DOHH2 (cell line): ENCODE measurements around the gene SLC12A4.

Experiments
- H3F3A ChIP-seq: fragments of 200-600 bp; sonication (generic), shearing (Covaris generic); 2 replicates; pipeline ENCODE4 v1.6.0; 2016; ENCODE audit warnings: antibody characterized with exemption, mild to moderate bottlenecking; ENCODE audit not compliant: control insufficient read depth, insufficient read depth
- H3K27ac ChIP-seq: fragments of 200-600 bp; sonication (generic); 2 replicates; pipeline ENCODE4 v1.5.1; 2014; ENCODE audit warnings: low read depth, mild to moderate bottlenecking, low read length, moderate library complexity
- H3K27me3 ChIP-seq: fragments of 200-600 bp; sonication (generic); 2 replicates; pipeline ENCODE4 v1.6.1; 2014; ENCODE audit warnings: mild to moderate bottlenecking, low read length, mixed read lengths; ENCODE audit not compliant: control insufficient read depth
- H3K36me3 ChIP-seq: fragments of 200-600 bp; sonication (generic); 2 replicates; pipeline ENCODE4 v1.6.1; 2014; ENCODE audit warnings: mild to moderate bottlenecking, low read length, moderate library complexity, mixed read lengths; ENCODE audit not compliant: control insufficient read depth
- H3K4me1 ChIP-seq: fragments of 200-600 bp; sonication (generic); 2 replicates; pipeline ENCODE4 v1.6.1; 2014; ENCODE audit warnings: mild to moderate bottlenecking, low read length, mixed read lengths; ENCODE audit not compliant: control insufficient read depth
- H3K4me2 ChIP-seq: fragments of 200-600 bp; sonication (generic); 2 replicates; pipeline ENCODE4 v1.6.0; 2014; ENCODE audit warnings: mild to moderate bottlenecking, low read length, moderate library complexity
- H3K4me3 ChIP-seq: fragments of 200-600 bp; sonication (generic); 2 replicates; pipeline ENCODE4 v1.5.1; 2014; ENCODE audit warnings: mild to moderate bottlenecking, low read length, mixed read lengths
- H3K79me2 ChIP-seq: fragments of 200-600 bp; sonication (generic); 2 replicates; pipeline ENCODE4 v1.6.1; 2014; ENCODE audit warnings: mild to moderate bottlenecking, low read length, mixed read lengths; ENCODE audit not compliant: control insufficient read depth
- H3K9me2 ChIP-seq: fragments of 200-600 bp; sonication (generic); replicated peaks from 2 replicates; pipeline ENCODE4 v1.6.1; 2014; ENCODE audit warnings: mild to moderate bottlenecking, low read length, mixed read lengths; ENCODE audit not compliant: control insufficient read depth
- H3K9me3 ChIP-seq: fragments of 200-600 bp; sonication (generic); 2 replicates; pipeline ENCODE4 v1.6.1; 2014; ENCODE audit warnings: antibody characterized with exemption, low read length, mixed read lengths; ENCODE audit not compliant: control insufficient read depth, insufficient read depth
- H4K20me1 ChIP-seq: fragments of 200-600 bp; sonication (generic); 2 replicates; pipeline ENCODE4 v1.6.0; 2014; ENCODE audit warnings: low read depth, mild to moderate bottlenecking, antibody characterized with exemption, low read length, moderate library complexity; ENCODE audit not compliant: control insufficient read depth, insufficient read depth
- EZH2phosphoT487 ChIP-seq: fragments of 200-600 bp; sonication (generic); IDR thresholded peaks from 2 replicates; pipeline ENCODE4 v1.6.1; 2017; ENCODE audit warnings: borderline replicate concordance, mild to moderate bottlenecking, antibody characterized with exemption, low read length, moderate library complexity, mixed read lengths
- TF ChIP-seq, protein P1 (sequence below): fragments of 200-600 bp; sonication (generic); IDR thresholded peaks from one replicate; pipeline ENCODE4 v1.5.1; 2014; ENCODE audit warnings: antibody characterized with exemption, mild to moderate bottlenecking, low read depth, low read length; ENCODE audit not compliant: poor library complexity, severe bottlenecking

The SLC12A4 gene

GRCh38 chr16:67897231-67897630, 71.2 kb downstream of the SLC12A4 start:
- Histone ChIP-seq H3K79me2 (peaks cover 64% of the 10 kb centered on the region), H3K4me1 (peaks cover 15% of the 10 kb centered on the region), H4K20me1 (no peaks in the 10 kb centered on the region)

GRCh38 chr16:67893743-67894399, 74.6 kb downstream of the SLC12A4 start:
- H3K27ac ChIP-seq: no peak overlapping the region

More at GRCh38 chr16:67897231-67897630, 71.2 kb downstream of the SLC12A4 start:
- no peak overlapping the region for H3K4me2 ChIP-seq
- no peak overlapping the region for H3K27ac ChIP-seq
- H3K4me3 ChIP-seq: no peak overlapping the region
- no peaks in the 10 kb centered on the region for H3K9me2 ChIP-seq
- H3K27me3 ChIP-seq: no peaks in the 10 kb centered on the region
- no peaks in the 10 kb centered on the region; the same call in 1 of the 2 replicates for H3K36me3 ChIP-seq
- H3K9me3 ChIP-seq: no peaks in the 10 kb centered on the region
- TF ChIP-seq, protein P1, sequence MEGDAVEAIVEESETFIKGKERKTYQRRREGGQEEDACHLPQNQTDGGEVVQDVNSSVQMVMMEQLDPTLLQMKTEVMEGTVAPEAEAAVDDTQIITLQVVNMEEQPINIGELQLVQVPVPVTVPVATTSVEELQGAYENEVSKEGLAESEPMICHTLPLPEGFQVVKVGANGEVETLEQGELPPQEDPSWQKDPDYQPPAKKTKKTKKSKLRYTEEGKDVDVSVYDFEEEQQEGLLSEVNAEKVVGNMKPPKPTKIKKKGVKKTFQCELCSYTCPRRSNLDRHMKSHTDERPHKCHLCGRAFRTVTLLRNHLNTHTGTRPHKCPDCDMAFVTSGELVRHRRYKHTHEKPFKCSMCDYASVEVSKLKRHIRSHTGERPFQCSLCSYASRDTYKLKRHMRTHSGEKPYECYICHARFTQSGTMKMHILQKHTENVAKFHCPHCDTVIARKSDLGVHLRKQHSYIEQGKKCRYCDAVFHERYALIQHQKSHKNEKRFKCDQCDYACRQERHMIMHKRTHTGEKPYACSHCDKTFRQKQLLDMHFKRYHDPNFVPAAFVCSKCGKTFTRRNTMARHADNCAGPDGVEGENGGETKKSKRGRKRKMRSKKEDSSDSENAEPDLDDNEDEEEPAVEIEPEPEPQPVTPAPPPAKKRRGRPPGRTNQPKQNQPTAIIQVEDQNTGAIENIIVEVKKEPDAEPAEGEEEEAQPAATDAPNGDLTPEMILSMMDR: no peak
- no peak for TF ChIP-seq EZH2phosphoT487
- no peaks in the 10 kb centered on the region for H3F3A ChIP-seq

More at GRCh38 chr16:67893743-67894399, 74.6 kb downstream of the SLC12A4 start:
- Histone ChIP-seq H3F3A (no peaks in the 10 kb centered on the region), H3K4me2 (peak overlapping the region; percentile 94), H3K4me1 (peaks cover 18% of the 10 kb centered on the region), H4K20me1 (no peaks in the 10 kb centered on the region), H3K9me3 (no peaks in the 10 kb centered on the region), H3K79me2 (peaks cover 51% of the 10 kb centered on the region), H3K36me3 (no peaks in the 10 kb centered on the region; the same call in 1 of the 2 replicates), H3K27me3 (no peaks in the 10 kb centered on the region), H3K9me2 (no peaks in the 10 kb centered on the region), H3K4me3 (peak overlapping the region; percentile 87)
- no peak for TF ChIP-seq EZH2phosphoT487
- TF ChIP-seq, protein P1: no peak
